Caco-2 (cell line): Measurements from ENCODE around the gene MAVS. TPM values are rescaled to one million over a fixed set of nuclear protein-coding genes. Genes with fewer than 3 reads are reported as not detected.

Experiments used
- BruUV-seq: library from RNA; stranded (reverse); fragments of 400-500 nt; replicated peaks from 2 replicates; lab custom pipeline; 2021; lab: Mats Ljungman, UMichigan
- CTCF ChIA-PET: fragments of 300-600 bp; sonication (Branson Sonifier 250); formaldehyde crosslinking; loops from one replicate; lab custom pipeline; 2022; ENCODE audit warnings: antibody characterized with exemption; lab: Charles Lee
- POLR2A ChIA-PET: fragments of 300-600 bp; sonication (Branson Sonifier 250); formaldehyde crosslinking; loops from one replicate; lab custom pipeline; 2022; ENCODE audit warnings: antibody characterized with exemption; lab: Charles Lee
- DNase-seq, 2 experiments: peaks; one replicate each; pipeline versions ENCODE4 v3.0.0 to v3.0.0-alpha.2; 2020 to 2022
- H3K27me3 ChIP-seq: replicated peaks from 2 replicates; pipeline ENCODE4 v1.6.0; 2011; ENCODE audit warnings: low read length; ENCODE audit not compliant: control insufficient read depth, insufficient read depth
- H3K36me3 ChIP-seq: 2 replicates; pipeline ENCODE4 v1.5.1; 2011; ENCODE audit warnings: low read length; ENCODE audit not compliant: control insufficient read depth, insufficient read depth
- H3K4me1 ChIP-seq: fragments of 250-450 bp; sonication (Bioruptor Pico); 2 replicates; pipeline ENCODE4 v1.5.1; 2020; ENCODE audit warnings: mild to moderate bottlenecking
- H3K4me3 ChIP-seq: 2 replicates; pipeline ENCODE4 v1.5.1; 2011; ENCODE audit warnings: low read depth, mild to moderate bottlenecking, control low read depth, low read length
- H3K9me3 ChIP-seq: fragments of 250-450 bp; sonication (Bioruptor Pico); 2 replicates; pipeline ENCODE4 v1.5.1; 2020; ENCODE audit warnings: mild to moderate bottlenecking, moderate library complexity
- H3K27ac Mint-ChIP-seq: one replicate; pipeline ENCODE4 v1.8.0; 2022; ENCODE audit warnings: mixed read lengths; ENCODE audit not compliant: unreplicated experiment
- H3K27me3 Mint-ChIP-seq: one replicate; pipeline ENCODE4 v1.8.0; 2022; ENCODE audit warnings: mixed read lengths; ENCODE audit not compliant: insufficient read depth, unreplicated experiment
- H3K36me3 Mint-ChIP-seq: one replicate; pipeline ENCODE4 v1.8.0; 2022; ENCODE audit warnings: mild to moderate bottlenecking, mixed read lengths; ENCODE audit not compliant: insufficient read depth, unreplicated experiment
- H3K4me1 Mint-ChIP-seq: one replicate; pipeline ENCODE4 v1.8.0; 2022; ENCODE audit warnings: low read depth, mixed read lengths; ENCODE audit not compliant: unreplicated experiment
- H3K4me3 Mint-ChIP-seq: one replicate; pipeline ENCODE4 v1.8.0; 2022; ENCODE audit warnings: mild to moderate bottlenecking, moderate library complexity, mixed read lengths; ENCODE audit not compliant: unreplicated experiment
- H3K9me3 Mint-ChIP-seq: one replicate; pipeline ENCODE4 v1.8.0; 2022; ENCODE audit warnings: mixed read lengths; ENCODE audit not compliant: unreplicated experiment
- intact Hi-C: fragments of 100-400 bp; cut with micrococcal nuclease; formaldehyde crosslinking; loops from one replicate; pipeline ENCODE4 v1.10.0; 2022; ENCODE audit not compliant: unreplicated experiment
- total RNA-seq: library from RNA; stranded (reverse); gene quantifications from 2 replicates; pipeline ENCODE4 v1.2.3, GENCODE V29; 2022
- TF ChIP-seq, protein P1 (sequence below), 2 experiments: fragments of 200-600 bp in 1 of 2; IDR thresholded peaks; 1 replicate in 1 of 2; 2 replicates in 1 of 2; pipeline versions ENCODE4 v1.5.1 to v1.8.0; 2011 to 2022; ENCODE audit warnings: antibody characterized with exemption in 1 of 2, control low read depth in 1 of 2, inconsistent platforms in 1 of 2, low read depth in 1 of 2, low read length in 1 of 2, mild to moderate bottlenecking in 1 of 2, moderate library complexity in 1 of 2; ENCODE audit not compliant: insufficient read depth in 1 of 2, severe bottlenecking in 1 of 2, unreplicated experiment in 1 of 2

MAVS gene
- total RNA-seq, 1 experiment from 2014 or later = 56.4 TPM

DNA sequence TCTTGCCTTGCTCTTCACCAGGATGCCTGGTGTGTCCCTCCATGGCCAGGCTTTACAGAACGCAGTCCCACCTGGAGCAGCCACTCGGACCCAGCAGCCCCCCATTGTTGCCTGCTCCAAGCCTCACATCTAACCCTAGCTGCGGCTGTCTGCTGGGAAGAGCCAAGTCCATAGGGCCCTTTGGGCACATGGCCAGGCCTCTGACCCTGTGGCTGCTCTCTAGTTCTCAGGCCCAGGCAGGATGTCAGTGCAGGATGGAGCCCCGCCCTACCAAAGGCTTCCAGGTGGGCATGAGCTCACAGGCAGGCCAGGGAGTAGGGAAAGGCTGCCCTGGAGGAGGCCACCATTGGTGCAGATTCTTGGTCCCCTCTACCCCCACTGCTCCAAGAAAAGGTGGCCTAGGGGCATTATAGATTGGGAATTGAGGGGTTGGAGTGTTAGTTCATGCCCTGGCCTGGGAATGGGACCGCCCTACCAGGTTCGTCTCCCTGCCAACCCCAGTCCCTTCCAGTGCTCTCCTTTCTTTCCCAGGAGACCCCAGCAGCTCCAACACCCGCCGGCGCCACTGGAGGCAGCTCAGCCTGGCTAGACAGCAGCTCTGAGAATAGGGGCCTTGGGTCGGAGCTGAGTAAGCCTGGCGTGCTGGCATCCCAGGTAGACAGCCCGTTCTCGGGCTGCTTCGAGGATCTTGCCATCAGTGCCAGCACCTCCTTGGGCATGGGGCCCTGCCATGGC is 18.7 kb downstream of the MAVS start:
- BruUV-seq = no TSS peak
- CTCF ChIA-PET = no interaction called here

DNA sequence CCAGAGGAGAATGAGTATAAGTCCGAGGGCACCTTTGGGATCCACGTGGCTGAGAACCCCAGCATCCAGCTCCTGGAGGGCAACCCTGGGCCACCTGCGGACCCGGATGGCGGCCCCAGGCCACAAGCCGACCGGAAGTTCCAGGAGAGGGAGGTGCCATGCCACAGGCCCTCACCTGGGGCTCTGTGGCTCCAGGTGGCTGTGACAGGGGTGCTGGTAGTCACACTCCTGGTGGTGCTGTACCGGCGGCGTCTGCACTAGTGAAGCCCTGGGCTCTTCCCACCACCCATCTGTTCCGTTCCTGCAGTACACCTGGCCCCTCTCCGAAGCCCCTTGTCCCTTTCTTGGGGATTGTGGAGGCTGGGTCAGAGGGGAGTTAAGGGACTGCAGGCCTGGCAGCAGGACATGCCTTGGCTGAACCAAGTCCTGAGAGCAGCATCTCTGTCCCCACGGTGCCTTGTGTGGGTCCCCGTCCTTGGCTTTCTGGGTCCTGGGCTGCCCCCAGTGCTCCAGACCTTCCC is 19.3 kb downstream of the MAVS start:
- Mint-ChIP-seq H3K36me3 (peaks cover 75% of the 10 kb centered on the region), H3K4me1 (peaks cover 5% of the 10 kb centered on the region), H3K4me3 (no peak overlapping the region), H3K27me3 (no peaks in the 10 kb centered on the region), H3K27ac (no peak overlapping the region), H3K9me3 (no peaks in the 10 kb centered on the region)
- no peaks in the 10 kb centered on the region for H3K27me3 ChIP-seq
- CTCF ChIA-PET = interaction anchor here (1.2 kb wide), 1 partner anchor 11 kb away, joined by 3 read pairs; no protein-coding TSS in a partner anchor
- TF ChIP-seq, protein P1, sequence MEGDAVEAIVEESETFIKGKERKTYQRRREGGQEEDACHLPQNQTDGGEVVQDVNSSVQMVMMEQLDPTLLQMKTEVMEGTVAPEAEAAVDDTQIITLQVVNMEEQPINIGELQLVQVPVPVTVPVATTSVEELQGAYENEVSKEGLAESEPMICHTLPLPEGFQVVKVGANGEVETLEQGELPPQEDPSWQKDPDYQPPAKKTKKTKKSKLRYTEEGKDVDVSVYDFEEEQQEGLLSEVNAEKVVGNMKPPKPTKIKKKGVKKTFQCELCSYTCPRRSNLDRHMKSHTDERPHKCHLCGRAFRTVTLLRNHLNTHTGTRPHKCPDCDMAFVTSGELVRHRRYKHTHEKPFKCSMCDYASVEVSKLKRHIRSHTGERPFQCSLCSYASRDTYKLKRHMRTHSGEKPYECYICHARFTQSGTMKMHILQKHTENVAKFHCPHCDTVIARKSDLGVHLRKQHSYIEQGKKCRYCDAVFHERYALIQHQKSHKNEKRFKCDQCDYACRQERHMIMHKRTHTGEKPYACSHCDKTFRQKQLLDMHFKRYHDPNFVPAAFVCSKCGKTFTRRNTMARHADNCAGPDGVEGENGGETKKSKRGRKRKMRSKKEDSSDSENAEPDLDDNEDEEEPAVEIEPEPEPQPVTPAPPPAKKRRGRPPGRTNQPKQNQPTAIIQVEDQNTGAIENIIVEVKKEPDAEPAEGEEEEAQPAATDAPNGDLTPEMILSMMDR (IDR thresholded peaks at IDR 0.05; ENCODE audit: insufficient read depth in 1 of 2, low read depth in 1 of 2, low read length in 1 of 2, severe bottlenecking in 1 of 2, unreplicated experiment in 1 of 2) = no peak
- peaks cover 9% of the 10 kb centered on the region; the same call in 1 of the 2 replicates for H3K9me3 ChIP-seq
- H3K4me1 ChIP-seq = 0 out of 2 replicates have a peak, but pooled peaks cover 5% of the 10 kb centered on the region
- H3K4me3 ChIP-seq = no peak overlapping the region
- no peak for DNase-seq
- BruUV-seq = no TSS peak
- POLR2A ChIA-PET = no interaction called here
- H3K36me3 ChIP-seq = peaks cover 18% of the 10 kb centered on the region
- intact Hi-C loops = no loop called here

More for the DNA sequence above, 18.7 kb downstream of the MAVS start:
- no peaks in the 10 kb centered on the region for H3K9me3 Mint-ChIP-seq
- intact Hi-C loops = no loop called here
- H3K4me1 Mint-ChIP-seq = no peaks in the 10 kb centered on the region
- H3K36me3 Mint-ChIP-seq = peaks cover 75% of the 10 kb centered on the region
- TF ChIP-seq, protein P1 (IDR thresholded peaks at IDR 0.05; ENCODE audit: insufficient read depth in 1 of 2, low read depth in 1 of 2, low read length in 1 of 2, severe bottlenecking in 1 of 2, unreplicated experiment in 1 of 2) = no peak
- no peak for DNase-seq
- H3K9me3 ChIP-seq = peaks cover 9% of the 10 kb centered on the region; the same call in 1 of the 2 replicates
- POLR2A ChIA-PET = no interaction called here
- peaks cover 18% of the 10 kb centered on the region for H3K36me3 ChIP-seq
- H3K27me3 Mint-ChIP-seq = no peaks in the 10 kb centered on the region
- no peak overlapping the region for H3K4me3 ChIP-seq
- no peak overlapping the region for H3K27ac Mint-ChIP-seq
- no peak overlapping the region for H3K4me3 Mint-ChIP-seq
- 0 out of 2 replicates have a peak, but pooled peaks cover 5% of the 10 kb centered on the region for H3K4me1 ChIP-seq
- H3K27me3 ChIP-seq = no peaks in the 10 kb centered on the region

DNA sequence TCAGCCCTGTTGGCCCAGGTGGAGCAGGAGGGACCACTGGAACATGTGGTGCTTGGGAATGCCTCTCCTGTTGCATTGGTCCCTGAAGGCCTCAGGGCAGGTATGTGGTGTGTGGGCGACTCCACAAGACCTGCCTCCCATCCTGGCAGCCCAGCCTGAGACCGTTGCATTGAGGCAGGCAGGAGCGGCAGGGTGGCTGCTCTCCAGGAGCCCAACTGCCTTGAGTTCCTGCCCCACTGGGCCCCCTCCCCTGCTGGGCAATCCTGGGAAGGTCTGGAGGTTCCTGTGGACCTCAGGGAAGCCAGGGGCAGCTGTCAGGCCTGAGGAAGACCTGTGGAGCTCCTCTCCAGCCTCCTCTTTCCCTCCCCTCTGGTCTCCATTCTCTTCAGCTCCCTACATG is 19.8 kb downstream of the MAVS start:
- CTCF ChIA-PET = interaction anchor here (0.6 to 1.2 kb wide), 2 partner anchors 8 to 11 kb away, joined by 3 to 8 read pairs; no protein-coding TSS in a partner anchor
- peaks cover 8% of the 10 kb centered on the region for H3K4me1 Mint-ChIP-seq
- no peaks in the 10 kb centered on the region for H3K9me3 Mint-ChIP-seq
- Histone ChIP-seq H3K27me3 (no peaks in the 10 kb centered on the region), H3K36me3 (peaks cover 15% of the 10 kb centered on the region), H3K4me1 (peaks cover 8% of the 10 kb centered on the region; the same call in 1 of the 2 replicates), H3K9me3 (peaks cover 9% of the 10 kb centered on the region; the same call in 1 of the 2 replicates), H3K4me3 (no peak overlapping the region)
- POLR2A ChIA-PET = interaction anchor here (0.9 kb wide), 1 partner anchor 12 kb away, joined by 10 read pairs; no protein-coding TSS in a partner anchor
- no peak overlapping the region for H3K4me3 Mint-ChIP-seq
- DNase-seq = no peak
- H3K27me3 Mint-ChIP-seq = no peaks in the 10 kb centered on the region
- TF ChIP-seq, protein P1 (IDR thresholded peaks at IDR 0.05; ENCODE audit: insufficient read depth in 1 of 2, low read depth in 1 of 2, low read length in 1 of 2, severe bottlenecking in 1 of 2, unreplicated experiment in 1 of 2) = no peak
- intact Hi-C loops = no loop called here
- no TSS peak for BruUV-seq
- H3K36me3 Mint-ChIP-seq = peaks cover 75% of the 10 kb centered on the region
- peak overlapping the region; percentile 23 for H3K27ac Mint-ChIP-seq
